K562 (cell line): ENCODE results near the gene MPC1. TPM values are rescaled to one million over a fixed set of nuclear protein-coding genes. Genes with fewer than 3 reads are reported as not detected.

Experiments
- ARID3B ChIP-seq: fragments of 250-450 bp; sonication (Bioruptor Pico); IDR thresholded peaks from 2 replicates; pipeline ENCODE4 v1.4.0; 2020; ENCODE audit warnings: borderline replicate concordance
- E4F1 ChIP-seq: fragments of 250-450 bp; sonication (Bioruptor Pico); IDR thresholded peaks from 2 replicates; pipeline ENCODE4 v1.5.0; 2021; ENCODE audit warnings: mild to moderate bottlenecking, borderline replicate concordance
- GTF2E2 ChIP-seq: fragments of 200-800 bp; sonication (Bioruptor generic); IDR thresholded peaks from 2 replicates; pipeline ENCODE4 v1.6.1; 2016; ENCODE audit warnings: missing genetic modification characterization, missing compliant biosample characterization
- IRF9 ChIP-seq: fragments of 450-650 bp; IDR thresholded peaks from 2 replicates; pipeline ENCODE4 v1.6.1; 2016; ENCODE audit warnings: missing biosample characterization, missing genetic modification characterization
- MCM2 ChIP-seq: fragments of 450-650 bp; IDR thresholded peaks from 2 replicates; pipeline ENCODE4 v1.6.1; 2017; ENCODE audit warnings: low read depth, mild to moderate bottlenecking
- MYC ChIP-seq, 2 experiments: fragments of 250-450 bp in 1 of 2; sonication (Bioruptor Pico) in 1 of 2; IDR thresholded peaks; 2 replicates each; pipeline versions ENCODE4 v1.5.1 to v1.6.1; 2012 to 2021; ENCODE audit warnings: low read depth in 2 of 2, borderline replicate concordance in 1 of 2, improper control_type of control experiment in 1 of 2, low read length in 1 of 2, mild to moderate bottlenecking in 1 of 2, moderate library complexity in 1 of 2
- NCOA2 ChIP-seq, 2 experiments: fragments of 450-650 bp; IDR thresholded peaks; 2 replicates each; pipeline ENCODE4 v1.6.1; 2018; ENCODE audit warnings: mild to moderate bottlenecking in 2 of 2, moderate library complexity in 1 of 2; ENCODE audit not compliant: partially characterized antibody in 2 of 2
- PTTG1 ChIP-seq: fragments of 450-650 bp; IDR thresholded peaks from 2 replicates; pipeline ENCODE4 v1.6.1; 2016; ENCODE audit warnings: low read depth, mild to moderate bottlenecking, missing genetic modification characterization, missing compliant biosample characterization
- RNF2 ChIP-seq: sonication (generic); IDR thresholded peaks from 2 replicates; pipeline ENCODE4 v1.6.1; 2016
- SAFB ChIP-seq: fragments of 200-400 bp; formaldehyde crosslinking; IDR thresholded peaks from 2 replicates; pipeline ENCODE4 v1.6.1; 2017; ENCODE audit warnings: low read depth, low read length, borderline replicate concordance
- TAF1 ChIP-seq: IDR thresholded peaks from 2 replicates; pipeline ENCODE4 v1.6.1; 2011; ENCODE audit warnings: mild to moderate bottlenecking, low read length, moderate library complexity; ENCODE audit not compliant: insufficient read depth, control insufficient read depth, severe bottlenecking; ENCODE audit errors: extremely low read depth
- ZNF444 ChIP-seq: fragments of 250-450 bp; sonication (Bioruptor Pico); IDR thresholded peaks from 2 replicates; pipeline ENCODE4 v1.4.0; 2020; ENCODE audit warnings: mild to moderate bottlenecking, moderate library complexity
- ZNF695 ChIP-seq: fragments of 450-650 bp; formaldehyde crosslinking; IDR thresholded peaks from 2 replicates; pipeline ENCODE4 v1.4.0; 2020; ENCODE audit warnings: mild to moderate bottlenecking, moderate library complexity
- polyA plus RNA-seq, 8 experiments: library from polyadenylated mRNA; depleted of rRNA in 4 of 8; stranded (reverse) in 5 of 8; unstranded in 3 of 8; fragments of >200 nt; fragmentation: Nextera tagmentation in 2 of 8; fragmentation: Illumina TruSeq in 1 of 8; extraction: Ambion mirVana in 2 of 8; extraction: Trizol in 1 of 8; gene quantifications; 2 replicates each; pipeline versions ENCODE4 v1.2.1 to v1.2.3, GENCODE V29; 2011 to 2014; ENCODE audit warnings: inconsistent platforms in 1 of 8, missing spikeins in 1 of 8
- total RNA-seq, 7 experiments: library from RNA; depleted of rRNA in 6 of 7; stranded (reverse); fragments of >200 nt in 6 of 7; fragmentation: Illumina TruSeq in 2 of 7; extraction: Trizol in 2 of 7; gene quantifications; 2 replicates each; pipeline versions ENCODE4 v1.2.1 to v1.2.3, GENCODE V29; 2011 to 2021; ENCODE audit warnings: low replicate concordance in 1 of 7
- TF ChIP-seq, protein P1 (sequence below): IDR thresholded peaks from 2 replicates; pipeline ENCODE4 v1.6.1; 2014; ENCODE audit warnings: antibody characterized with exemption
- TF ChIP-seq, protein P2 (sequence below): fragments of 250-450 bp; sonication (Bioruptor Pico); IDR thresholded peaks from 2 replicates; pipeline ENCODE4 v1.8.0; 2022; ENCODE audit warnings: moderate library complexity, mild to moderate bottlenecking, inconsistent platforms
- TF ChIP-seq, protein P3 (sequence below), 2 experiments: IDR thresholded peaks; 2 replicates each; pipeline ENCODE4 v1.6.1; 2011; ENCODE audit warnings: borderline replicate concordance in 1 of 2, control low read depth in 1 of 2, low read depth in 1 of 2, low read length in 1 of 2, mild to moderate bottlenecking in 1 of 2, mixed read lengths in 1 of 2, moderate library complexity in 1 of 2; ENCODE audit not compliant: insufficient read depth in 1 of 2, insufficient read length in 1 of 2, poor library complexity in 1 of 2, severe bottlenecking in 1 of 2; ENCODE audit errors: extremely low read depth in 1 of 2

MPC1 gene
- total and polyA plus RNA-seq, 9 of the 15 experiments (the other 6 are each of a cell fraction or from before 2014, with no cell fraction given) = 78.6 to 185 (median 138) TPM

DNA sequence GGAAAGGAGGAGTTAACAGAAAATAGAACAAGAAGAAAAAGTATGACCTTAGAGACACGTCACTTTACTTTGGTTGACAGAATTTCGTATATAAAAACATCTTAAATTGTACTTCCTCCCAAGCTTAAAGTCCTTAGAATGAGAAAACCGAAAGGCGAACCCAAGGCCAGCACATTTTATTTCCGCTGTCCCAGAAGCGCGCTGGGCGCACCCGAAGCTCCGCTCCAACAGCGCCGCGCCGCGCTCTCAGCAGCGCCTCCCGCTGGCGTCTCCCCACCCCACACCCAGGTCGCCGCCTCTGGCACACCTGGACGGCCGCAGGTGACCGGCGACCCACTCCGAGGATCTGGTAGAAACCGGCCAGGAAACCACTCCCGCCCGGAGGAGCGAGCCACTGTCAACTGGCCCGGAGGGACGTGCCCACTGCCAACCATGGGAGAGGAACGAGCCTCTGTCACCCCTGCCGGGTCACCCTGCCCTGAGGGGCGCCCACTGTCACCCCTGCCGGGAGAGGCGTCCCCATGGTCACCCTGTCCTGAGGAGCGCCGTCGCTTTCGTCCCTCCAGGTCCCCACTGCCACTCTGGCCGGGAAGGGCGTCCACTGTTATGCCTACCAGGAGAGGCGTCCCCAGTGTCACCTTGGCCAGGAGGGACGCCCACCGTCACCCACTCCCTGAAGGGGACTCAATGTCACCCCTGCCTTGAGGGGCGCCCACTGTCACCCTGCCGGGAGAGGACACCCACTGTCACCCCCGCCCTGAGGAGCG is 824 bp downstream of the MPC1 start (continued):
- TF ChIP-seq, protein P1, sequence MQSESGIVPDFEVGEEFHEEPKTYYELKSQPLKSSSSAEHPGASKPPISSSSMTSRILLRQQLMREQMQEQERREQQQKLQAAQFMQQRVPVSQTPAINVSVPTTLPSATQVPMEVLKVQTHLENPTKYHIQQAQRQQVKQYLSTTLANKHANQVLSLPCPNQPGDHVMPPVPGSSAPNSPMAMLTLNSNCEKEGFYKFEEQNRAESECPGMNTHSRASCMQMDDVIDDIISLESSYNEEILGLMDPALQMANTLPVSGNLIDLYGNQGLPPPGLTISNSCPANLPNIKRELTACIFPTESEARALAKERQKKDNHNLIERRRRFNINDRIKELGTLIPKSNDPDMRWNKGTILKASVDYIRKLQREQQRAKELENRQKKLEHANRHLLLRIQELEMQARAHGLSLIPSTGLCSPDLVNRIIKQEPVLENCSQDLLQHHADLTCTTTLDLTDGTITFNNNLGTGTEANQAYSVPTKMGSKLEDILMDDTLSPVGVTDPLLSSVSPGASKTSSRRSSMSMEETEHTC = no peak
- TF ChIP-seq, protein P2, sequence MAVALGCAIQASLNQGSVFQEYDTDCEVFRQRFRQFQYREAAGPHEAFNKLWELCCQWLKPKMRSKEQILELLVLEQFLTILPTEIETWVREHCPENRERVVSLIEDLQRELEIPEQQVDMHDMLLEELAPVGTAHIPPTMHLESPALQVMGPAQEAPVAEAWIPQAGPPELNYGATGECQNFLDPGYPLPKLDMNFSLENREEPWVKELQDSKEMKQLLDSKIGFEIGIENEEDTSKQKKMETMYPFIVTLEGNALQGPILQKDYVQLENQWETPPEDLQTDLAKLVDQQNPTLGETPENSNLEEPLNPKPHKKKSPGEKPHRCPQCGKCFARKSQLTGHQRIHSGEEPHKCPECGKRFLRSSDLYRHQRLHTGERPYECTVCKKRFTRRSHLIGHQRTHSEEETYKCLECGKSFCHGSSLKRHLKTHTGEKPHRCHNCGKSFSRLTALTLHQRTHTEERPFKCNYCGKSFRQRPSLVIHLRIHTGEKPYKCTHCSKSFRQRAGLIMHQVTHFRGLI = no peak
- TF ChIP-seq, protein P3, sequence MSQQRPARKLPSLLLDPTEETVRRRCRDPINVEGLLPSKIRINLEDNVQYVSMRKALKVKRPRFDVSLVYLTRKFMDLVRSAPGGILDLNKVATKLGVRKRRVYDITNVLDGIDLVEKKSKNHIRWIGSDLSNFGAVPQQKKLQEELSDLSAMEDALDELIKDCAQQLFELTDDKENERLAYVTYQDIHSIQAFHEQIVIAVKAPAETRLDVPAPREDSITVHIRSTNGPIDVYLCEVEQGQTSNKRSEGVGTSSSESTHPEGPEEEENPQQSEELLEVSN (IDR thresholded peaks at IDR 0.05; ENCODE audit: borderline replicate concordance in 1 of 2, extremely low read depth in 1 of 2, insufficient read depth in 1 of 2, insufficient read length in 1 of 2, low read depth in 1 of 2, low read length in 1 of 2, poor library complexity in 1 of 2, severe bottlenecking in 1 of 2) = peak; percentile 33 to 53
- no peak for TF ChIP-seq ZNF695 (CRISPR knock-in tag)
- TF ChIP-seq ARID3B (CRISPR knock-in tag) = no peak
- TF ChIP-seq MCM2 = no peak
- TF ChIP-seq SAFB = no peak; the same call in 1 of the 2 replicates
- no peak for TF ChIP-seq PTTG1
- TF ChIP-seq ZNF444 (CRISPR knock-in tag) = no peak
- peak; percentile 34; the same call in 1 of the 2 replicates for TF ChIP-seq E4F1 (CRISPR knock-in tag)
- peak; percentile 50 for TF ChIP-seq TAF1
- no peak for TF ChIP-seq RNF2
- TF ChIP-seq GTF2E2 = no peak
- TF ChIP-seq MYC (IDR thresholded peaks at IDR 0.05; ENCODE audit: low read depth, low read length) = peak; percentile 70
- 0 out of 2 replicates have a peak, but pooled peaks have one; percentile 45 for TF ChIP-seq MYC (CRISPR knock-in tag; IDR thresholded peaks at IDR 0.05; ENCODE audit: borderline replicate concordance, low read depth)
- no peak for TF ChIP-seq NCOA2 (IDR thresholded peaks at IDR 0.05; ENCODE audit: partially characterized antibody in 2 of 2)
- no peak for TF ChIP-seq IRF9 (tag)
